T-helper 2 cell treated with Interferon-gamma antibody and Interleukin-4, amounts not matched to agents 5 μg/mL and 100 μg/mL, for 36 hours (primary cell): ENCODE measurements around the gene EMID1.
"Not testable (repeated sequence)": the region's sequence is repeated elsewhere in the genome, so short reads cannot be mapped to it uniquely, and the experiment has no call there.

Experiments
- DNase-seq: peaks from one replicate; pipeline ENCODE4 v3.0.0; 2021; ENCODE audit warnings: low spot score
- H3K27ac Mint-ChIP-seq: one replicate; pipeline ENCODE4 v1.8.0; 2021; ENCODE audit warnings: mild to moderate bottlenecking, mixed read lengths
- H3K27me3 Mint-ChIP-seq: one replicate; pipeline ENCODE4 v1.8.0; 2021; ENCODE audit warnings: low read depth, mixed read lengths
- H3K36me3 Mint-ChIP-seq: one replicate; pipeline ENCODE4 v1.8.0; 2021; ENCODE audit warnings: low read depth, mixed read lengths
- H3K4me1 Mint-ChIP-seq: one replicate; pipeline ENCODE4 v1.8.0; 2021; ENCODE audit warnings: low read depth, mixed read lengths
- H3K4me3 Mint-ChIP-seq: one replicate; pipeline ENCODE4 v1.8.0; 2022; ENCODE audit warnings: mild to moderate bottlenecking, moderate library complexity, mixed read lengths
- H3K9me3 Mint-ChIP-seq: one replicate; pipeline ENCODE4 v1.8.0; 2021; ENCODE audit warnings: mixed read lengths

EMID1 gene

GRCh38 chr22:29247891-29248290, 42.2 kb downstream of the EMID1 start:
- H3K9me3 Mint-ChIP-seq, DNase-seq, H3K36me3 Mint-ChIP-seq, H3K4me3 Mint-ChIP-seq, H3K27ac Mint-ChIP-seq, H3K4me1 Mint-ChIP-seq, H3K27me3 Mint-ChIP-seq: not testable (repeated sequence)

DNA sequence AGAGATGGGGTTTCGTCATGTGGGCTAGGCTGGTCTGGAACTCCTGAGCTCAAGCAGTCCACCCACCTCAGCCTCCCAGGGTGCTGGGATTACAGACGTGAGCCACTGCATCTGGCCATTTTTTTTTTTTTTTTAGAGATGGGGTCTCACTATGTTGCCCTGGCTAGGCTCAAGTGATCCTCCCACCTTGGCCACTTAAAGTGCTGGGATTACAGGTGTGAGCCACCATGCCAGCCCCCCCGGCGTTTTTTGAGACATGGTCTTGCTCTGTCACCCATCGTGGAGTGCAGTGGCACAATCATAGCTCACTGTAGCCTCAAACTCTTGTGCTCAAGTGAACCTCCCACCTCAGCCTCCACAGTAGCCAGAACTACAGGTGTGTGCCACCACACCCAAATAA, 45.6 kb downstream of the EMID1 start:
- peaks cover 2% of the 10 kb centered on the region for H3K27me3 Mint-ChIP-seq
- H3K9me3 Mint-ChIP-seq, result no peaks in the 10 kb centered on the region
- H3K4me3 Mint-ChIP-seq, result no peak overlapping the region
- H3K27ac Mint-ChIP-seq, result no peak overlapping the region
- no peaks in the 10 kb centered on the region for H3K36me3 Mint-ChIP-seq
- H3K4me1 Mint-ChIP-seq, result peaks cover 5% of the 10 kb centered on the region
- DNase-seq, result no peak

DNA sequence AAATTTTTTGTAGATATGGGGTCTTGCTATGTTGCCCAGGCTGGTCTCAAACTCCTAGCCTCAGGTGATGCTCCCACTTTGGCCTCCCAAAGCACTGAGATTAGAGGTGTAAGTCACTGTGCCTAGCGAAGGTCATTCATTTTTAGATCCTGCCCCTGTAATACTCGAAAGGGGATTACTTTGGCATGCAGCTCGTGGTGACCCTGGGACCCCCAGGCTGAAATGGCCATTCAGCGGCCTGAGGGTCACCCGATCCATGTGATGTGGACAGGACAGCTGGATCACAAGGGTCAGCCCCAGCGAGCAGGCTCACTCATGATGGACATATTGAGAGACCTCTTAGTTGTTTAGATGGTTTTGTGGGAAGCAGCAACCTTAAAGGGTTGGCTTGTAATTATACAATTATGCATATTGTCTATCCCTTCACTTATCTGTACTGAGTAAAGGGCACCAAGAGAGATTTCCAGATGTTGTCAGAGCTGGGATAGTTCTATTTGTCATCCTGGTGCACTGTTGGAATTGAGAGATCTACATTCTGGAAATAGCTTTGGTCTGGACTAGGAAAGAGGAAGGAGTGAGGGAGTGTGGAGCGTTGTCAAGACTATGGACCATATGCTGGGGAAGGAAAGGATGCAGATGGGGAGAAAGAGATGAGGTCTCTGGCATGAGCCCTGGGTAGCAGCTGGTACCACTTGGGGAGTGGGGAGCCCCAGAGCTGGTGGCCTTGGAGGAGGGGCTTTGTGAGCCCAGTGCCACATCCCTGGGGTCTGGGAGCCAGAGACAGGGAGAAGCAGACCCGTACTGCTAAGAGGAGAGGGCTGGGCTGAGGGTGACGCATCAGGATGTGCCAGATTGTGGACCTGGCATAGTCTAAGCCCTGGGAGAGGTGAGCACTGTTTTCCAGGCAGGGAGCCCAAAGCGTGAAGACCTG, 46.5 kb downstream of the EMID1 start:
- H3K4me3 Mint-ChIP-seq, result no peak overlapping the region
- no peak for DNase-seq
- no peaks in the 10 kb centered on the region for H3K36me3 Mint-ChIP-seq
- no peaks in the 10 kb centered on the region for H3K9me3 Mint-ChIP-seq
- H3K4me1 Mint-ChIP-seq, result peaks cover 5% of the 10 kb centered on the region
- H3K27ac Mint-ChIP-seq, result no peak overlapping the region
- peaks cover 2% of the 10 kb centered on the region for H3K27me3 Mint-ChIP-seq

DNA sequence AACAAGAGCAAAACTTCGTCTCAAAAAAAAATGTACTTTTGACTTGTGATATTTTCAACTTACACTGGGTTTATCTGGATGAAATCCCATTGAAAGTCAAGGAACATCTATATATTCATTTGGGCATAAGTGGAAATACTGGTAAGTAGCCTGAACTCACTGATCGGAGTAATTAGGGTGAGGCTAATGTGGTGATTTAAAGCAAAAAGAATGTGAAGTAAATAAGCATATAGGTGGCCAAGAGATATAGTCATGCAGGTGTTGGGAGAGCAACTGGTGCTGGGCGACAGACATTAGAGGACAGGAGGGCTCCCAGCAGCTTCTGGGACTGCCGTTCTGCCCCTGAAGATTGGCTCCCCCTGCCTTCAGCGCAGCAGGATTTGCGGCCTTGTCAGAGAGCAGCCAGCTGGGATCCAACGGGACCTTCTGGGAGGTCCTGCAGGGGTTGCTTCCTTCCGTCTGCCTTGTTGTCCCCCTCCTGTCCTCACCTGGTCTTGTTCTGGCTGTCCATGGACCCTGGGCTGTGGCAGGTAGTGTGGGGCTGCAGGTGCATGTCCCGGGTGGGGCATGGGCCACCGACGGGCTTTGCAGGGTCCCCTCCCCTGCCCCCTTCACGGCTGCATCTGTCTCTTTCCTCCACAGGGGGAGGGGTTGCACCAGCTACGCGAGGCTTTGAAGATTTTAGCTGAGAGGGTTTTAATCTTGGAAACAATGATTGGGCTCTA, 48.0 kb downstream of the EMID1 start:
- peaks cover 2% of the 10 kb centered on the region for H3K27me3 Mint-ChIP-seq
- no peak overlapping the region for H3K4me3 Mint-ChIP-seq
- no peaks in the 10 kb centered on the region for H3K36me3 Mint-ChIP-seq
- H3K9me3 Mint-ChIP-seq, result no peaks in the 10 kb centered on the region
- DNase-seq, result no peak
- peaks cover 7% of the 10 kb centered on the region for H3K4me1 Mint-ChIP-seq
- no peak overlapping the region for H3K27ac Mint-ChIP-seq

DNA sequence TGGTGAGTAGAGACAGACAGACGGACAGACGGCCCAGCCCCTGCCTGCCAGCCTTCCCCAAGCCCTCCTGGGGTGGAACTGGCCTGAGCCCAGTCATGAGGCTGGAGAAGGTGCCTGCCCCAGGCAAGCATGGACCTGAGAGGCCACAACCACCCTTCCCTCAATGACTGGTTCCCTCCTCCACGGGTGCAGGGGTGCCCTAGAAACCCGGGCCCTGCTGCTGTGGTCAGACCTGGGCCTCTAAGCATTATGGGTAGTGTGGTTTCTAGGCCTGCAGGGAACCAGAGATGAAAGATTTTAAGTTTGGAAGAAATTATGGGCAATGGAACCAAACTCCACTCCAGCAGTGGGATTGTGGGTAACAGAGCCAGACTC, 48.6 kb downstream of the EMID1 start:
- Mint-ChIP-seq H3K9me3 (no peaks in the 10 kb centered on the region), H3K36me3 (no peaks in the 10 kb centered on the region), H3K27me3 (peaks cover 2% of the 10 kb centered on the region), H3K4me1 (peaks cover 7% of the 10 kb centered on the region), H3K27ac (no peak overlapping the region), H3K4me3 (no peak overlapping the region)
- DNase-seq, result no peak

DNA sequence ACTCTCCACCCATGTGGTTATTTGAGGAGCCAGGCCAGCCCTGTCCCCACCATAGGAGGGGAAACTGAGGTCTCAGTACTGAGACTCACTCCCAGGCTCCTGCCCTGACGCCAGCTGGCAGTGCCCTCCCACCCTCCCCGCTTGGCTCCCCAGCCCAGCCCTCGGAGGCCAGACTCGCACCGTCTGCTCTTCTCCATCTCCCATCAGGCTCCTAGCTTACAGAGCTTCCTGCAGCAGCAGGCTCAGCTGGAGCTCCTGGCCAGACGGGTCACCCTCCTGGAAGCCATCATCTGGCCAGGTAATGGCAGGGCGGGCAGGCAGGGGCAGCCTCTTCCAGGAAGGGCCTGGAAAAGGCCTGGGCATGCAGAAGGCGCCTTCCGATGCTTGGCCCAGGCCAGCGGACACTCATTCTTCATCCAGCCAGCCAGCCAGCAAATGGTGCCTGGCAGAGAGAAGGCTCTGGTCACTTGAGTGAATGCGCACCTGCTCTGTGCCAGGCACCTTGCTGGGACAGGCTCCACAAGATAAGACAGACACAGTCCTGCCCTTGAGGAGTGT, 49.4 kb downstream of the EMID1 start:
- no peaks in the 10 kb centered on the region for H3K9me3 Mint-ChIP-seq
- peaks cover 2% of the 10 kb centered on the region for H3K27me3 Mint-ChIP-seq
- no peak for DNase-seq
- no peak overlapping the region for H3K27ac Mint-ChIP-seq
- H3K4me3 Mint-ChIP-seq, result no peak overlapping the region
- no peaks in the 10 kb centered on the region for H3K36me3 Mint-ChIP-seq
- peaks cover 7% of the 10 kb centered on the region for H3K4me1 Mint-ChIP-seq

- Mint-ChIP-seq H3K4me1 (peaks cover 7% of the 10 kb centered on the region), H3K36me3 (no peaks in the 10 kb centered on the region), H3K27ac (no peak overlapping the region), H3K9me3 (no peaks in the 10 kb centered on the region), H3K4me3 (no peak overlapping the region), H3K27me3 (peaks cover 2% of the 10 kb centered on the region)
- no peak for DNase-seq
Measured at GRCh38 chr22:29256606-29257325, 51.1 kb downstream of the EMID1 start.

DNA sequence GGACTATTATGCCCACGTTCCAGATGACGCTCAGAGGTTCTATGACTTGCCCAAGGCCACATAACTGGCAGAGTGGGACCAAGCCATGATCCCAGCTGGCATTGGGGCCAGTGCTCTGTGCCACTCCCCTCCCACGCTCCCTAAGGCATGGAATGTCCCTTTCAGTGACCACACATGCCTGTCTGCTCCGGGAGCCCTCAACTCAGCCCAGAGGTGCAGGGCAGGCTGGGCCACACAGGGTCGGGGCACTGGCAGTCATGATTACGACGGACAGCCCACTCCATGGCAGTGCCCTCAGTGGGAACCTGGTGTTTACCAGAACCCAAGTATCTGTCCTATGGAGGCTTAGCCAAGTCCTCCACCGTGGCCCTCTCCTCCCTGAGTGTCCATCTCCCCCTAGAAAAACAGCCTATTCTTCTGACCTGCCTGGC, 52.1 kb downstream of the EMID1 start:
- Mint-ChIP-seq H3K4me1 (peaks cover 7% of the 10 kb centered on the region), H3K36me3 (peaks cover 2% of the 10 kb centered on the region), H3K27me3 (no peaks in the 10 kb centered on the region), H3K9me3 (no peaks in the 10 kb centered on the region), H3K27ac (no peak overlapping the region), H3K4me3 (no peak overlapping the region)
- DNase-seq, result no peak

GRCh38 chr22:29258407-29259252, 52.9 kb downstream of the EMID1 start:
- Mint-ChIP-seq H3K9me3 (no peaks in the 10 kb centered on the region), H3K4me3 (no peak overlapping the region), H3K4me1 (peaks cover 7% of the 10 kb centered on the region), H3K27me3 (no peaks in the 10 kb centered on the region), H3K27ac (no peak overlapping the region), H3K36me3 (peaks cover 2% of the 10 kb centered on the region)
- DNase-seq, result no peak

GRCh38 chr22:29259253-29259899, 53.7 kb downstream of the EMID1 start:
- H3K4me1 Mint-ChIP-seq, result peaks cover 6% of the 10 kb centered on the region
- no peak overlapping the region for H3K4me3 Mint-ChIP-seq
- H3K9me3 Mint-ChIP-seq, result no peaks in the 10 kb centered on the region
- peaks cover 2% of the 10 kb centered on the region for H3K36me3 Mint-ChIP-seq
- no peaks in the 10 kb centered on the region for H3K27me3 Mint-ChIP-seq
- DNase-seq, result no peak
- no peak overlapping the region for H3K27ac Mint-ChIP-seq

DNA sequence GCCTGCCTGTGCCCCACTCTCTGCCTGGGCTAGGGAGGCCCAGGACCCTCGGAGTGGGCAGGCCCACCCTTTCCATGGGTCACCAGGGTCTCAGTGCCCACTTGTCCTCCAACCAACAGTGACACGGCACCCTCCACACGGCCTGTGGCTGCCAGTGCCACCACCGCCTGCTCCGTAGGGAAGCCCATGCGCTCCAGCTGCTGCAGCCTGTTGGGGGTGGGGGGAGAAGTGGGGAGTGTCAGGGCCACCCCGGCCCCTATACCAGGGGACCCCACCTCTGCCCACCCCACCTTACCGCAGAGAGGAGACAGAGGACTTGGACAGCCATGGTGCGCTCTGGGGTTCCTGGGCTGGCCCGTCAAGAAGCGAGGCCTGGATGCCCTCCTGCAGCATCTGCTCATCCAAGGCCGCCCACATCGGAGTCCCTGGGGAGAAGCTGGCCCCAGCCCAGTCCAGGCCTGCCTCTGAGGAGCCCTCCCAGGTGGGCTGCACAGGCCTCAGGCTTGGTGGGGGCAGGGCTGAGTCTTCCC, 54.4 kb downstream of the EMID1 start:
- peaks cover 2% of the 10 kb centered on the region for H3K4me1 Mint-ChIP-seq
- no peaks in the 10 kb centered on the region for H3K9me3 Mint-ChIP-seq
- no peak for DNase-seq
- H3K36me3 Mint-ChIP-seq, result peaks cover 2% of the 10 kb centered on the region
- H3K27me3 Mint-ChIP-seq, result no peaks in the 10 kb centered on the region
- no peak overlapping the region for H3K27ac Mint-ChIP-seq
- no peak overlapping the region for H3K4me3 Mint-ChIP-seq

DNA sequence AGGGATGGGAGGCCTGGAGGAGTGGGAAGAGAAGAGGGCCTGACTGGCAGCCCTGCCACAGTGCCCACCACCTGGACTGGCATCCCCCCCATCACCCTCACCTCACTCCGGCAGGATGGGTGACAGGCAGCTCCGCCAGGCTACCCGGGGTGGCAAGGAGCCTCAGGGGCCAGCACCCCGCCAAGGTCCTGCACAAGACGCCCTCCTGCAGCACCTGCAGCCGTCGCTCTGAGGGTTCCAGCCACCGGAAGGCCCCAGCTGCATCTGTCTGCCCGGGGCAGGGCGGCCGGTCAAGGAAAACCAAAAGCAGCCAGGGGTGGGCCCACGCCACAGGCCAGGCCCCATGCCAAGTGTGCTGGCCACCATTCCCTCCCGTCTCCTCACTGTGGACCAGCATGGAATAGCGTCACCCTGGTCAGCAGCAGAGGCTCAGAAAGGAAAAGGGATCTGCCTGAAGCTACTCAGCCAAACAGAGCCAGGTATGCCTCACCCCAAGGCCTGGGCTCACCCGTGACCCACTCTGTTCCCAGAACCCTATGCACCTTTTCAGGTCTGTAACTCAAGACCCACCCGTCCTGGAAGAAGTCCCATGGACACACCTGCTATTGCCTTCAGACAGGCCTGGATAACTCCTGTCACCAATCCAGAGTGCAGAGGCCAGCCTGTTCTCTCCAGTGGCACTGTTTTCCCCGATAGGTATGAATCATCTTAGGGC, 55.1 kb downstream of the EMID1 start:
- Mint-ChIP-seq H3K27ac (no peak overlapping the region), H3K4me3 (no peak overlapping the region), H3K4me1 (peaks cover 2% of the 10 kb centered on the region), H3K27me3 (no peaks in the 10 kb centered on the region), H3K9me3 (no peaks in the 10 kb centered on the region), H3K36me3 (peaks cover 2% of the 10 kb centered on the region)
- no peak for DNase-seq
